ENCODE data around the gene MLST8.
"Not testable (repeated sequence)": the region's sequence is repeated elsewhere in the genome, so short reads cannot be mapped to it uniquely, and the experiment has no call there.

Gene MLST8

GRCh38 chr16:2252806-2253148 is 47.5 kb downstream of the MLST8 start:
- no peak for DNase-seq

DNA sequence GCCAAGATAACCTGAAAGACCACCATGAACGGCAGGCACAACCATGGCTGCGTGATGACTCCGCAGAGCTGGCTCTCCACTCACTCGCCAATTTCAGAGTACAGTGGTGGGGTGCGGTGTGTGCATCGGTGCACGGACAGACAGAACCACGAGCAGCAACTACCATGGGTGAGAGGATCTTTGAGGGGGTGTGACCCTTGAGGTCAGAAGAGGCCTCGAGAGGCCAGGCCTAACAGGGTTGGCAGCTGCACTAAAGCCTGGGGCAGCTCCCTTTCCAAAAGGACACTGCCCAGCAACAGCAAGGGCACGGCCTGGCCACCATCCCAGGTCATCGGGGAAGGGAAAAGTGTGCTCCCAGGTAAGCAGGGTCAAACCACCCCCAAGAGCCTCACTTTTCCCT is 48.0 kb downstream of the MLST8 start:
- no peak for DNase-seq

DNA sequence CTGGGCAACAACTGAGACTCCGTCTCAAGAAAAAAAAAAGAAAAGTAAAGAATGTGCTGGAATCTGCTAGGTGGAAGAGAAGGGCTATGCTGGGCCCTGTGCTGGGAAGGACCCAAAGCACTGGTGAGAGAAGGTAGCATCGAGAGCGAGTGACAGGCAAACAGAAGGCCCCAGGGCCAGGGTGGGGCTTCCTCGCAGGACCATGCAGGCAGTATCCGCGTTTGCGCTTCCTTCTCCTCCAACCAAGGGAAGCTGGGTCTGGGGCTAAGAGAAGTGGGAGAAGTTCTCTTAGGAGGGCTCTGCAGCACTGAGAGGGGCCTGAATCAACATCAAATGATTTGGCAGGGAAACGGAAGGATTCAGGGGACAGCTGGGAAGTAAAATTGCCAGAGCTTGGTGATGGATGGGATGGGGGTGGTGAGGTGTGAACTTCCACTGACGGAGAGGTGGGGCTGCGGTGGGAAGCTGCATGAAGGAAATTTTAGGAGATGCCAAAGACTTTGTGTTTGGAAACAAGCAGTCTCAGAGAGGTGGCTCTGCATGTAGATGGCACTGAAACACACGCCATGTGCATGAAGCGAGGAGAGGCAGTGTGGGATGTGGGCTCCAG is 51.4 kb downstream of the MLST8 start:
- no peak for DNase-seq

- no peak for DNase-seq
These were observed 52.5 kb downstream of the MLST8 start for GRCh38 chr16:2257726-2258125.

GRCh38 chr16:2258530-2258929 is 53.3 kb downstream of the MLST8 start:
- not testable (repeated sequence) for DNase-seq
